ENCODE data around the gene NDST1. TPM values are rescaled to one million over a fixed set of nuclear protein-coding genes. Genes with fewer than 3 reads are reported as not detected.

NDST1 gene
- total and polyA plus RNA-seq, 3 experiments from 2014 or later = 0.13 to 2.8 (median 1.9) TPM

DNA sequence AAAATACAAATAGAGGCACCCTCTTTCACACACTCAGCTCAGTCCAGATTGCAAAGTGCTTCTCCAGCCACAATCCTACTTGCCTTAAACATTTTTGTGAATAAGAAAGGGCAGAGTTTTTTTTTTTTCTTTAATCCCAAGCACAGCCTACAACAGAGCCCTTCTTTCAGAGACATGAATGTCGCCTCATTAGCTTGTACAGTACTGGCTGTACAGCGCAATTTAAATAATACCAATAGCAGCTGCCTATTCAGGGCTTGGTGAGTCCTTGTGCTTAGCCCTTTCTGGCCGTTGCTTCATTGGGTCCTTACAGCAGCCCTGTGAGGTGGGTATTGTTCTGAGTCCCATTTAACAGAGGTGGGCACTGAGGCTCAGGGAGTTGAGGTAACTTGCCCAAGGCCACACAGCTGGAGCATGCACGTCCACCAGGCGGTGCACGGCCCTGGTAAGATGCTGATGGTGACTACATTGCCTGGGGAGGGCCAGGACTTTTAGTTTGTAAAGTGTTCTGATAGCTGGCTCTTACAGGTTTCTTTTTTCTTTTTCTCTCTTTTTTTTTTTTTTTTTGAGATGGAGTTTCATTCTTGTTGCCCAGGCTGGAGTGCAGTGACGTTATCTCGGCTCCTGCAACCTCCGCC, 23.1 kb downstream of the NDST1 start:
- Histone ChIP-seq H3K27me3 (ENCODE audit: insufficient read depth, low read length, poor library complexity, severe bottlenecking) (no peaks in the 10 kb centered on the region), H3K4me1 (ENCODE audit: insufficient read depth, low read length) (no peaks in the 10 kb centered on the region), H3K4me3 (ENCODE audit: low read length) (no peak overlapping the region), H3K27ac (ENCODE audit: low read depth, low read length) (no peak overlapping the region), H3K36me3 (ENCODE audit: insufficient read depth, low read length) (no peaks in the 10 kb centered on the region), H3K9me3 (ENCODE audit: low read length) (no peaks in the 10 kb centered on the region)
- no peaks in the 10 kb centered on the region for H3K36me3 Mint-ChIP-seq
- H3K27ac Mint-ChIP-seq = no peak overlapping the region
- DNase-seq = no peak
- no peak overlapping the region for H3K4me3 Mint-ChIP-seq
- peaks cover 0 to 2% of the 10 kb centered on the region in 2 donors for H3K27me3 Mint-ChIP-seq
- peaks cover 0 to 5% (median 0%) of the 10 kb centered on the region in 3 donors for H3K4me1 Mint-ChIP-seq
- ChIA-PET POLR2A (no interaction called here), CTCF (no interaction called here)
- no peaks in the 10 kb centered on the region for H3K9me3 Mint-ChIP-seq

DNA sequence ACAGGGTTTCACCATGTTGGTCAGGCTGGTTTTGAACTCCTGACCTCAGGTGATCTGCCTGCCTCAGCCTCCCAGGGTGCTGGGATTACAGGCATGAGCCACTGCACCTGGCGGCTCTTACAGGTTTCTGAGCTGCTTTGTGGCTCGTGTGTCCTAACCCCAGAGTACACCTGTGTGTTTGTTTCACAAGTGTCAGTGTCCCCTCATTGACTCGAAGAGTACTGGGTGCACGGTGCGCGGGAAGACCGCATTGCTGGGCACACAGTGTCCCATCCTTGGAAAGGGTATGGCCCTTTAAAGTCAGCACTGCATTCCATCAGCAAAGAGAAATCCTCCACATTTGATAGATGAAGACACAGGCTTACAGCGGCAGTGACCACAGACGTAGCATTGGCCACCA, 23.8 kb downstream of the NDST1 start:
- ChIA-PET POLR2A (no interaction called here), CTCF (no interaction called here)
- Histone ChIP-seq H3K9me3 (ENCODE audit: low read length) (no peaks in the 10 kb centered on the region), H3K27me3 (ENCODE audit: insufficient read depth, low read length, poor library complexity, severe bottlenecking) (no peaks in the 10 kb centered on the region), H3K4me3 (ENCODE audit: low read length) (no peak overlapping the region), H3K4me1 (ENCODE audit: insufficient read depth, low read length) (no peaks in the 10 kb centered on the region), H3K36me3 (ENCODE audit: insufficient read depth, low read length) (no peaks in the 10 kb centered on the region), H3K27ac (ENCODE audit: low read depth, low read length) (no peak overlapping the region)
- H3K4me3 Mint-ChIP-seq = no peak overlapping the region
- DNase-seq = no peak
- no peaks in the 10 kb centered on the region for H3K36me3 Mint-ChIP-seq
- peaks cover 0 to 2% of the 10 kb centered on the region in 2 donors for H3K27me3 Mint-ChIP-seq
- peaks cover 0 to 5% (median 0%) of the 10 kb centered on the region in 3 donors for H3K4me1 Mint-ChIP-seq
- no peaks in the 10 kb centered on the region for H3K9me3 Mint-ChIP-seq
- no peak overlapping the region for H3K27ac Mint-ChIP-seq

GRCh38 chr5:150532151-150532550, 24.2 kb downstream of the NDST1 start:
- DNase-seq = no peak
- CTCF ChIA-PET = no interaction called here

GRCh38 chr5:150532996-150533395, 25.1 kb downstream of the NDST1 start:
- H3K4me1 Mint-ChIP-seq = no peaks in the 10 kb centered on the region
- H3K27ac ChIP-seq (ENCODE audit: low read depth, low read length) = no peak overlapping the region
- H3K27me3 Mint-ChIP-seq = peaks cover 0 to 2% of the 10 kb centered on the region in 2 donors
- H3K36me3 ChIP-seq (ENCODE audit: insufficient read depth, low read length) = no peaks in the 10 kb centered on the region
- H3K4me1 ChIP-seq (ENCODE audit: insufficient read depth, low read length) = no peaks in the 10 kb centered on the region
- H3K9me3 Mint-ChIP-seq = peaks cover 0 to 3% (median 0%) of the 10 kb centered on the region in 5 donors
- no peaks in the 10 kb centered on the region for H3K9me3 ChIP-seq (ENCODE audit: low read length)
- H3K27ac Mint-ChIP-seq = no peak overlapping the region
- no peak overlapping the region for H3K4me3 Mint-ChIP-seq
- no peak for DNase-seq
- ChIA-PET POLR2A (no interaction called here), CTCF (no interaction called here)
- H3K36me3 Mint-ChIP-seq = peaks cover 0 to 5% (median 0%) of the 10 kb centered on the region in 3 donors
- H3K4me3 ChIP-seq (ENCODE audit: low read length) = no peak overlapping the region
- H3K27me3 ChIP-seq (ENCODE audit: insufficient read depth, low read length, poor library complexity, severe bottlenecking) = no peaks in the 10 kb centered on the region

More at GRCh38 chr5:150532151-150532550, 24.2 kb downstream of the NDST1 start:
- no peak overlapping the region for H3K4me3 ChIP-seq (ENCODE audit: low read length)
- H3K27ac ChIP-seq (ENCODE audit: low read depth, low read length) = no peak overlapping the region
- no peak overlapping the region for H3K4me3 Mint-ChIP-seq
- H3K27me3 Mint-ChIP-seq = peaks cover 0 to 2% of the 10 kb centered on the region in 2 donors
- no peaks in the 10 kb centered on the region for H3K27me3 ChIP-seq (ENCODE audit: insufficient read depth, low read length, poor library complexity, severe bottlenecking)
- POLR2A ChIA-PET = no interaction called here
- H3K9me3 Mint-ChIP-seq = no peaks in the 10 kb centered on the region
- no peaks in the 10 kb centered on the region for H3K36me3 ChIP-seq (ENCODE audit: insufficient read depth, low read length)
- no peaks in the 10 kb centered on the region for H3K4me1 ChIP-seq (ENCODE audit: insufficient read depth, low read length)
- no peaks in the 10 kb centered on the region for H3K36me3 Mint-ChIP-seq
- no peaks in the 10 kb centered on the region for H3K9me3 ChIP-seq (ENCODE audit: low read length)
- no peak overlapping the region for H3K27ac Mint-ChIP-seq
- H3K4me1 Mint-ChIP-seq = peaks cover 0 to 4% (median 0%) of the 10 kb centered on the region in 3 donors

GRCh38 chr5:150534811-150535210, 26.9 kb downstream of the NDST1 start:
- Mint-ChIP-seq H3K4me1 (no peaks in the 10 kb centered on the region), H3K36me3 (peaks cover 0 to 5% (median 0%) of the 10 kb centered on the region in 3 donors), H3K27ac (no peak overlapping the region), H3K27me3 (peaks cover 0 to 2% of the 10 kb centered on the region in 2 donors), H3K4me3 (no peak overlapping the region), H3K9me3 (peaks cover 0 to 3% (median 0%) of the 10 kb centered on the region in 5 donors)
- Histone ChIP-seq H3K27me3 (ENCODE audit: insufficient read depth, low read length, poor library complexity, severe bottlenecking) (no peaks in the 10 kb centered on the region), H3K36me3 (ENCODE audit: insufficient read depth, low read length) (no peaks in the 10 kb centered on the region), H3K4me3 (ENCODE audit: low read length) (no peak overlapping the region), H3K4me1 (ENCODE audit: insufficient read depth, low read length) (no peaks in the 10 kb centered on the region), H3K27ac (ENCODE audit: low read depth, low read length) (no peak overlapping the region), H3K9me3 (ENCODE audit: low read length) (no peaks in the 10 kb centered on the region)
- POLR2A ChIA-PET = no interaction called here
- no peak for DNase-seq
- CTCF ChIA-PET = interaction anchor here (2.0 kb wide), 1 partner anchor 10 kb away, joined by 6 read pairs; no protein-coding TSS in a partner anchor

- no peaks in the 10 kb centered on the region for H3K4me1 ChIP-seq (ENCODE audit: insufficient read depth, low read length)
- Mint-ChIP-seq H3K4me1 (no peaks in the 10 kb centered on the region), H3K9me3 (peaks cover 0 to 3% (median 0%) of the 10 kb centered on the region in 5 donors), H3K27ac (no peak overlapping the region), H3K36me3 (peaks cover 0 to 5% (median 0%) of the 10 kb centered on the region in 3 donors), H3K4me3 (no peak overlapping the region), H3K27me3 (peaks cover 0 to 3% of the 10 kb centered on the region in 2 donors)
- H3K27me3 ChIP-seq (ENCODE audit: insufficient read depth, low read length, poor library complexity, severe bottlenecking) = no peaks in the 10 kb centered on the region
- no peak for DNase-seq
- no peaks in the 10 kb centered on the region for H3K36me3 ChIP-seq (ENCODE audit: insufficient read depth, low read length)
- no peak overlapping the region for H3K27ac ChIP-seq (ENCODE audit: low read depth, low read length)
- H3K9me3 ChIP-seq (ENCODE audit: low read length) = no peaks in the 10 kb centered on the region
- H3K4me3 ChIP-seq (ENCODE audit: low read length) = no peak overlapping the region
- CTCF ChIA-PET = interaction anchor here (1.1 to 2.0 kb wide), 2 partner anchors 9 to 25 kb away, joined by 3 to 6 read pairs; no protein-coding TSS in a partner anchor
- POLR2A ChIA-PET = no interaction called here
These were observed 27.7 kb downstream of the NDST1 start for GRCh38 chr5:150535611-150536010.

DNA sequence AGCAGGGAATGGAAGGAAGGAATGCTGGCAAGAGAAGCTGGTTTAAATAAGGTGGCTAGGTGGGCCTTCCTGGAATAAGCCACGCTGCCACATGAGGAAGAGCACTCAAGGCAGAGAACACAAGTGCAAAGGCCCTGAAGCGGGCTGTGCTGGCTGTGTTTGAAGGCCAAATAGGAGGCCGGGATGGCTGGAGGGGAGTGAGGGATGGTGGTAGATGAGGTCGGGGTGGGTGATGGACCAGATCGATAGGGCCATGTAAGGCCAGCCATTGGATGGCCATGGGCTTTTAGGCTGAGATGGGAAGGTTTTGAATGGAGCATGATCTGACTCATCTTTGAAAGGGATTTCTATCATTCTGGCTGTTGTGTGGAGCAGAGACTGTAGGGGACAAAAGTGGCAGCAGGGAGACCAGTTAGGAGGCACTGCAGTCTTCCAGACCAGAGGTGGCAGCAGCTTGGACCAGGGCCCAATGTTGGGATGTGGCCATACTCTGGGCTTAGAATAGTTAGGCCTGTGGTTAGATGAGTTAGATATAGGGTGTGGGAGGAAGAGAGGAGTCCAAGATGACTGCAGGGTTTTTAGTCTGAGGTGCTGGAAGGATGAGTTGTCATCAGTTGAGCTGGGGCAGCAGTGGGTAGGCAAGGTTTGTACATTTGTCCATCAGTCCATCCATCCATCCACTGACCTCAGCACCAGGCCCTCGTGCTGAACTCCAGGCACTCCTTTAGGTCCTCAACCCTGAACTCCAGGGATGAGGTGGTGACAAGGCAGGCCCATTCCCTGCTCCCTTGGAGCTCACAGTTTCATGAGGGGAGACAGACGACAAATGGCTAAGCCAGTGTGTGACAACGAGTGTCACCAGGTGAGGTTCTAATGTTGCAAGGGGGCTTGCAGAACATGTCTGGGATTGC, 30.3 kb downstream of the NDST1 start:
- Mint-ChIP-seq H3K4me3 (no peak overlapping the region), H3K4me1 (no peaks in the 10 kb centered on the region), H3K27ac (peak overlapping the region in 1 of 8 donors; percentile 0), H3K27me3 (peaks cover 0 to 1% of the 10 kb centered on the region in 2 donors), H3K36me3 (peaks cover 0 to 5% (median 0%) of the 10 kb centered on the region in 3 donors), H3K9me3 (peaks cover 0 to 3% (median 0%) of the 10 kb centered on the region in 5 donors)
- ChIA-PET CTCF (no interaction called here), POLR2A (no interaction called here)
- H3K4me3 ChIP-seq (ENCODE audit: low read length) = no peak overlapping the region
- no peaks in the 10 kb centered on the region for H3K9me3 ChIP-seq (ENCODE audit: low read length)
- H3K27ac ChIP-seq (ENCODE audit: low read depth, low read length) = no peak overlapping the region
- no peaks in the 10 kb centered on the region for H3K4me1 ChIP-seq (ENCODE audit: insufficient read depth, low read length)
- H3K36me3 ChIP-seq (ENCODE audit: insufficient read depth, low read length) = no peaks in the 10 kb centered on the region
- DNase-seq = no peak
- no peaks in the 10 kb centered on the region for H3K27me3 ChIP-seq (ENCODE audit: insufficient read depth, low read length, poor library complexity, severe bottlenecking)

- ChIA-PET POLR2A (no interaction called here), CTCF (no interaction called here)
- H3K36me3 ChIP-seq (ENCODE audit: insufficient read depth, low read length) = no peaks in the 10 kb centered on the region
- Mint-ChIP-seq H3K27me3 (peaks cover 0 to 1% of the 10 kb centered on the region in 2 donors), H3K9me3 (peaks cover 0 to 3% (median 0%) of the 10 kb centered on the region in 5 donors), H3K27ac (no peak overlapping the region), H3K36me3 (peaks cover 0 to 5% (median 0%) of the 10 kb centered on the region in 3 donors), H3K4me1 (no peaks in the 10 kb centered on the region), H3K4me3 (no peak overlapping the region)
- H3K4me3 ChIP-seq (ENCODE audit: low read length) = no peak overlapping the region
- no peaks in the 10 kb centered on the region for H3K27me3 ChIP-seq (ENCODE audit: insufficient read depth, low read length, poor library complexity, severe bottlenecking)
- no peak overlapping the region for H3K27ac ChIP-seq (ENCODE audit: low read depth, low read length)
- no peaks in the 10 kb centered on the region for H3K4me1 ChIP-seq (ENCODE audit: insufficient read depth, low read length)
- H3K9me3 ChIP-seq (ENCODE audit: low read length) = no peaks in the 10 kb centered on the region
- no peak for DNase-seq
These were observed 31.3 kb downstream of the NDST1 start for GRCh38 chr5:150539206-150539605.

All from CD8-positive, alpha-beta memory T cell (primary cell).